ENCODE results near the gene PSMA6.
"Not testable (repeated sequence)": the region's sequence is repeated elsewhere in the genome, so short reads cannot be mapped to it uniquely, and the experiment has no call there.

Gene PSMA6

GRCh38 chr14:35292051-35292769, at the start of gene PSMA6:
PSMA6 (plus strand) TSS chr14:35292382; CDS start chr14:35292477, 95 bp downstream.
- peak; percentile 97 to 98 for DNase-seq (ENCODE audit: low read depth in 2 of 2)

- no peak for DNase-seq (ENCODE audit: low read depth in 2 of 2)
These were observed 49.4 kb upstream of the PSMA6 start for GRCh38 chr14:35242599-35243311.

GRCh38 chr14:35243956-35244355, 48.2 kb upstream of the PSMA6 start:
- no peak for DNase-seq (ENCODE audit: low read depth in 2 of 2)

GRCh38 chr14:35244542-35244941, 47.6 kb upstream of the PSMA6 start:
- no peak for DNase-seq (ENCODE audit: low read depth in 2 of 2)

GRCh38 chr14:35245051-35245450, 47.1 kb upstream of the PSMA6 start:
- no peak for DNase-seq (ENCODE audit: low read depth in 2 of 2)

GRCh38 chr14:35247777-35248475, 44.3 kb upstream of the PSMA6 start:
- no peak for DNase-seq (ENCODE audit: low read depth in 2 of 2)

GRCh38 chr14:35248476-35248788, 43.8 kb upstream of the PSMA6 start:
- no peak for DNase-seq (ENCODE audit: low read depth in 2 of 2)

GRCh38 chr14:35250319-35250718, 41.9 kb upstream of the PSMA6 start:
- DNase-seq (ENCODE audit: low read depth in 2 of 2): no peak

- DNase-seq (ENCODE audit: low read depth in 2 of 2): no peak
These were observed 39.7 kb upstream of the PSMA6 start for GRCh38 chr14:35252451-35252868.

GRCh38 chr14:35253056-35253455, 39.1 kb upstream of the PSMA6 start:
- not testable (repeated sequence) for DNase-seq (ENCODE audit: low read depth in 2 of 2)

- not testable (repeated sequence) for DNase-seq (ENCODE audit: low read depth in 2 of 2)
These were observed 38.1 kb upstream of the PSMA6 start for GRCh38 chr14:35254034-35254622.

GRCh38 chr14:35254736-35255135, 37.4 kb upstream of the PSMA6 start:
- no peak for DNase-seq (ENCODE audit: low read depth in 2 of 2)

GRCh38 chr14:35255711-35256110, 36.5 kb upstream of the PSMA6 start:
- DNase-seq (ENCODE audit: low read depth in 2 of 2): no peak

GRCh38 chr14:35257809-35258208, 34.4 kb upstream of the PSMA6 start:
- DNase-seq (ENCODE audit: low read depth in 2 of 2): no peak

GRCh38 chr14:35258420-35258819, 33.8 kb upstream of the PSMA6 start:
- DNase-seq (ENCODE audit: low read depth in 2 of 2): no peak

- DNase-seq (ENCODE audit: low read depth in 2 of 2): no peak
These were observed 30.4 kb upstream of the PSMA6 start for GRCh38 chr14:35261774-35262173.

- no peak for DNase-seq (ENCODE audit: low read depth in 2 of 2)
These were observed 29.7 kb upstream of the PSMA6 start for GRCh38 chr14:35262436-35262835.

- no peak for DNase-seq (ENCODE audit: low read depth in 2 of 2)
These were observed 23.2 kb upstream of the PSMA6 start for GRCh38 chr14:35268946-35269345.

GRCh38 chr14:35274805-35275204, 17.4 kb upstream of the PSMA6 start:
- DNase-seq (ENCODE audit: low read depth in 2 of 2): no peak

- no peak for DNase-seq (ENCODE audit: low read depth in 2 of 2)
These were observed 15.0 kb upstream of the PSMA6 start for GRCh38 chr14:35277179-35277578.

- no peak for DNase-seq (ENCODE audit: low read depth in 2 of 2)
These were observed 12.8 kb upstream of the PSMA6 start for GRCh38 chr14:35279369-35279768.

- DNase-seq (ENCODE audit: low read depth in 2 of 2): no peak
These were observed 10.8 kb upstream of the PSMA6 start for GRCh38 chr14:35281341-35281740.
